ENCODE measurements around the gene ANKS1B.

ANKS1B gene

DNA sequence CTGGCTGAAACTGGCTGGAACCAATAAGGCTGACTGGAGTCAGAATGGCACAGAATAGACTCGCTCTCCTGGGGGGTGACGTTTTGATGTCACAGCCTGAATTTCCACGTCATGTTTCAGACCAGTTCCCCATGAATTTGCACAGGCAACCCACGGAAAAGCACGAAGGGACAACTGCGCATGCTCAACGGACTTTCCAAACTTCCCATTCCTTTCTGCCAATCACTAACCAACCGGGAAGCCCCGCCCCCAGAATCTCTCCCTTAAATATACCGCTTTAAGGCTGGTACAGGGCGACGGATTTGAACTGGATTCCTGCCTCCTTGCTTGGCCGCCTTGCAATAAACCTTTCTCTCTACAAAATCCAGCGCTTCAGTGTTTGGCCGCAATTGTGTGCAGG is 904.9 kb downstream of the ANKS1B start:
- POLR2A ChIA-PET = no interaction called here
- no peaks in the 10 kb centered on the region for H3K9me3 ChIP-seq (ENCODE audit: control insufficient read depth, insufficient read depth, low read depth, low read length)
- no peaks in the 10 kb centered on the region for H3K4me1 ChIP-seq (ENCODE audit: control insufficient read depth, insufficient read depth, low read length)
- no peaks in the 10 kb centered on the region for H3K36me3 ChIP-seq (ENCODE audit: control insufficient read depth in 2 of 2, insufficient read depth in 1 of 2, low read length in 2 of 2)
- H3K27ac ChIP-seq (ENCODE audit: extremely low read depth, low read depth, low read length) = no peak overlapping the region
- H3K4me3 ChIP-seq (ENCODE audit: low read depth, low read length) = no peak overlapping the region
- CTCF ChIA-PET = no interaction called here
- TF ChIP-seq, protein P1, sequence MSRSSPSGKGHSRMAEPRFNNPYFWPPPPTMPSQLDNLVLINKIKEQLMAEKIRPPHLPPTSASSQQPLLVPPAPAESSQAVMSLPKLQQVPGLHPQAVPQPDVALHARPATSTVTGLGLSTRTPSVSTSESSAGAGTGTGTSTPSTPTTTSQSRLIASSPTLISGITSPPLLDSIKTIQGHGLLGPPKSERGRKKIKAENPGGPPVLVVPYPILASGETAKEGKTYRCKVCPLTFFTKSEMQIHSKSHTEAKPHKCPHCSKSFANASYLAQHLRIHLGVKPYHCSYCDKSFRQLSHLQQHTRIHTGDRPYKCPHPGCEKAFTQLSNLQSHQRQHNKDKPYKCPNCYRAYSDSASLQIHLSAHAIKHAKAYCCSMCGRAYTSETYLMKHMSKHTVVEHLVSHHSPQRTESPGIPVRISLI (tag by site-specific recombination; IDR thresholded peaks at IDR 0.05) = no peak
- TF ChIP-seq ZNF114 (tag by site-specific recombination; IDR thresholded peaks at IDR 0.05) (no peak), ZNF561 (tag by site-specific recombination; IDR thresholded peaks at IDR 0.05; ENCODE audit: borderline replicate concordance) (no peak), ZNF837 (tag by site-specific recombination; IDR thresholded peaks at IDR 0.05) (no peak), ZNF146 (tag by site-specific recombination; IDR thresholded peaks at IDR 0.05) (no peak), ZNF292 (tag by site-specific recombination; IDR thresholded peaks at IDR 0.05; ENCODE audit: borderline replicate concordance, low read depth) (no peak), ZNF335 (tag by site-specific recombination; conservative IDR thresholded peaks at IDR 0.05) (no peak), ZNF521 (tag by site-specific recombination; IDR thresholded peaks at IDR 0.05) (no peak), ZNF501 (tag by site-specific recombination; IDR thresholded peaks at IDR 0.05) (no peak)
- TF ChIP-seq, protein P2, sequence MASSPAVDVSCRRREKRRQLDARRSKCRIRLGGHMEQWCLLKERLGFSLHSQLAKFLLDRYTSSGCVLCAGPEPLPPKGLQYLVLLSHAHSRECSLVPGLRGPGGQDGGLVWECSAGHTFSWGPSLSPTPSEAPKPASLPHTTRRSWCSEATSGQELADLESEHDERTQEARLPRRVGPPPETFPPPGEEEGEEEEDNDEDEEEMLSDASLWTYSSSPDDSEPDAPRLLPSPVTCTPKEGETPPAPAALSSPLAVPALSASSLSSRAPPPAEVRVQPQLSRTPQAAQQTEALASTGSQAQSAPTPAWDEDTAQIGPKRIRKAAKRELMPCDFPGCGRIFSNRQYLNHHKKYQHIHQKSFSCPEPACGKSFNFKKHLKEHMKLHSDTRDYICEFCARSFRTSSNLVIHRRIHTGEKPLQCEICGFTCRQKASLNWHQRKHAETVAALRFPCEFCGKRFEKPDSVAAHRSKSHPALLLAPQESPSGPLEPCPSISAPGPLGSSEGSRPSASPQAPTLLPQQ (tag by site-specific recombination; IDR thresholded peaks at IDR 0.05) = no peak
- TF ChIP-seq, protein P3, sequence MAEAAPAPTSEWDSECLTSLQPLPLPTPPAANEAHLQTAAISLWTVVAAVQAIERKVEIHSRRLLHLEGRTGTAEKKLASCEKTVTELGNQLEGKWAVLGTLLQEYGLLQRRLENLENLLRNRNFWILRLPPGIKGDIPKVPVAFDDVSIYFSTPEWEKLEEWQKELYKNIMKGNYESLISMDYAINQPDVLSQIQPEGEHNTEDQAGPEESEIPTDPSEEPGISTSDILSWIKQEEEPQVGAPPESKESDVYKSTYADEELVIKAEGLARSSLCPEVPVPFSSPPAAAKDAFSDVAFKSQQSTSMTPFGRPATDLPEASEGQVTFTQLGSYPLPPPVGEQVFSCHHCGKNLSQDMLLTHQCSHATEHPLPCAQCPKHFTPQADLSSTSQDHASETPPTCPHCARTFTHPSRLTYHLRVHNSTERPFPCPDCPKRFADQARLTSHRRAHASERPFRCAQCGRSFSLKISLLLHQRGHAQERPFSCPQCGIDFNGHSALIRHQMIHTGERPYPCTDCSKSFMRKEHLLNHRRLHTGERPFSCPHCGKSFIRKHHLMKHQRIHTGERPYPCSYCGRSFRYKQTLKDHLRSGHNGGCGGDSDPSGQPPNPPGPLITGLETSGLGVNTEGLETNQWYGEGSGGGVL (tag by site-specific recombination; IDR thresholded peaks at IDR 0.05) = no peak

DNA sequence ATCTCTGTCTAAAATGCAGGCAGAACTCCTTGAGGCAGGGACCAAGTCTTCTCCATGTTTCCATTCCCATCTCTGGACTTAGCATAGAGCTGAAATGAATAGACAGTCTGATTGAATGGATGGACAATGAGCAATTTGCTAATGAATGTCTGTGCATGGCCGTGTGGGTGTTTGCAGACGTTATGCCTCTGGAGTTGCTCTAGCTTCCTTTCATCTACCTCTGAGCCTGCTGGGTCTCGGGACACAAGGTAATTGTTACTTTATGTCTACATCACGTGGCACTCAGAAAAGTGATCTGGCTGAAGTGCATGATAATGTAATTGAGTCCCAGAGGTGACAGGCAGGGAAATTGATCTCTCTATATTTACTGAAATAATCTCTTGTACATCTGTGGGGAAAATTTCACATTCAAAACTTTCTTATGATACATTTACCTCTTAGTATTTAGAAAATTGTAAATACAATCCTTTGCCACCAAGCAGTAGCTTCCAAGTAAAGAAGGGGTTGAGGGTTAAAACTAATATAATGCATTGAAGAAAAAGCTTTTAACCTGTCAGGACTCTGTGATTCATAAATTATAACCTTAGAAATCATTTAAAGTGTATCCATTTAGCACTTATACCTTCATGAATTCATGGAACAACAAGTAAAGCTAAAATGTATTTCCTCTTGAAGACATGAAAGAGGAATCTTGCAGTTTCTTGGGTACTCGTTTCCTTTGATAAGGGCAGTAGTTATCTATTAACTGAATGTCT is 915.6 kb downstream of the ANKS1B start:
- CTCF ChIA-PET = interaction anchor here (3.6 kb wide), 1 partner anchor 25 kb away, joined by 16 read pairs; no protein-coding TSS in a partner anchor
- Histone ChIP-seq H3K4me3 (ENCODE audit: low read depth, low read length) (no peak overlapping the region), H3K27ac (ENCODE audit: extremely low read depth, low read depth, low read length) (no peak overlapping the region), H3K9me3 (ENCODE audit: control insufficient read depth, insufficient read depth, low read depth, low read length) (no peaks in the 10 kb centered on the region), H3K36me3 (ENCODE audit: control insufficient read depth in 2 of 2, insufficient read depth in 1 of 2, low read length in 2 of 2) (no peaks in the 10 kb centered on the region), H3K4me1 (ENCODE audit: control insufficient read depth, insufficient read depth, low read length) (no peaks in the 10 kb centered on the region)
- TF ChIP-seq, protein P4, sequence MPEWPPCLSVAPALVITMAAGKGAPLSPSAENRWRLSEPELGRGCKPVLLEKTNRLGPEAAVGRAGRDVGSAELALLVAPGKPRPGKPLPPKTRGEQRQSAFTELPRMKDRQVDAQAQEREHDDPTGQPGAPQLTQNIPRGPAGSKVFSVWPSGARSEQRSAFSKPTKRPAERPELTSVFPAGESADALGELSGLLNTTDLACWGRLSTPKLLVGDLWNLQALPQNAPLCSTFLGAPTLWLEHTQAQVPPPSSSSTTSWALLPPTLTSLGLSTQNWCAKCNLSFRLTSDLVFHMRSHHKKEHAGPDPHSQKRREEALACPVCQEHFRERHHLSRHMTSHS (tag by site-specific recombination; IDR thresholded peaks at IDR 0.05) = no peak
- TF ChIP-seq MYNN (tag by site-specific recombination; IDR thresholded peaks at IDR 0.05; ENCODE audit: borderline replicate concordance) = no peak
- POLR2A ChIA-PET = no interaction called here

DNA sequence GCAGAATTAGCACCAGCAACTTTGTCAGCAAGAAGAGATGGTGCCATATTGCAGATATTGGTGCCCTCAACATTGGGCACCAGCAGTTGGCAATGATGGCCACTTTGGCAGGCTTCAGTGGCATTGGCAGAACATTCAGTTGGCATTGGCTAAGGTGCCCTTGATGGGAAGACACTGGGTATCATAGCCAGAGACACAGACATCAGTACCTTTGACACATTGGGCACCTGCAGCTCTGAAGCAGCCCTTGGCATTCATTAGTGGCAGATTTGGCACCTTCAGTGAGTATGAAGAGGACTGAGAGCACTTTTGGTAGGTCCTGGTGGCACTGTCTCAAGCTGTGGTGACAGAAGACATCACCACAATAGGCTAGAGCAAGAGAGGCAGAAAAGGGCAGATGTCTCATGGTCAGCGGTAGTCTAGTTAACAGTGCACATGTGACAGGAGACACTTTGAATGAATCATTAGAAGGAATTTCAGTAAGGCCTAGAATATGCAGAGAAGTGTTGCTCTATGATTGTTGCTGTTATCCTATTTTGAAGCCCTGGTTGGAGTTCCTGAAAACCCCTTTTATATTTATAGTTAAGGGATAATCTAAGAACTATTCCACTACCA is 917.5 kb downstream of the ANKS1B start:
- no peaks in the 10 kb centered on the region for H3K9me3 ChIP-seq (ENCODE audit: control insufficient read depth, insufficient read depth, low read depth, low read length)
- no peaks in the 10 kb centered on the region for H3K36me3 ChIP-seq (ENCODE audit: control insufficient read depth in 2 of 2, insufficient read depth in 1 of 2, low read length in 2 of 2)
- ChIA-PET POLR2A (no interaction called here), CTCF (interaction anchor here (1.4 kb wide), 1 partner anchor 24 kb away, joined by 5 read pairs; no protein-coding TSS in a partner anchor)
- no peak overlapping the region for H3K27ac ChIP-seq (ENCODE audit: extremely low read depth, low read depth, low read length)
- no peak overlapping the region for H3K4me3 ChIP-seq (ENCODE audit: low read depth, low read length)
- no peaks in the 10 kb centered on the region for H3K4me1 ChIP-seq (ENCODE audit: control insufficient read depth, insufficient read depth, low read length)
- TF ChIP-seq, protein P5, sequence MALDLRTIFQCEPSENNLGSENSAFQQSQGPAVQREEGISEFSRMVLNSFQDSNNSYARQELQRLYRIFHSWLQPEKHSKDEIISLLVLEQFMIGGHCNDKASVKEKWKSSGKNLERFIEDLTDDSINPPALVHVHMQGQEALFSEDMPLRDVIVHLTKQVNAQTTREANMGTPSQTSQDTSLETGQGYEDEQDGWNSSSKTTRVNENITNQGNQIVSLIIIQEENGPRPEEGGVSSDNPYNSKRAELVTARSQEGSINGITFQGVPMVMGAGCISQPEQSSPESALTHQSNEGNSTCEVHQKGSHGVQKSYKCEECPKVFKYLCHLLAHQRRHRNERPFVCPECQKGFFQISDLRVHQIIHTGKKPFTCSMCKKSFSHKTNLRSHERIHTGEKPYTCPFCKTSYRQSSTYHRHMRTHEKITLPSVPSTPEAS (tag by site-specific recombination; IDR thresholded peaks at IDR 0.05) = no peak
- TF ChIP-seq ZNF112 (tag by site-specific recombination; IDR thresholded peaks at IDR 0.05) (no peak), ZNF221 (tag by site-specific recombination; IDR thresholded peaks at IDR 0.05; ENCODE audit: borderline replicate concordance) (no peak), ZNF155 (tag by site-specific recombination; IDR thresholded peaks at IDR 0.05) (no peak), SP2 (tag by site-specific recombination; IDR thresholded peaks at IDR 0.05) (no peak), ZNF596 (tag by site-specific recombination; IDR thresholded peaks at IDR 0.05) (no peak), ZNF777 (tag by site-specific recombination; IDR thresholded peaks at IDR 0.05; ENCODE audit: borderline replicate concordance) (no peak), ZNF174 (tag by site-specific recombination; IDR thresholded peaks at IDR 0.05) (no peak), ZNF624 (tag by site-specific recombination; IDR thresholded peaks at IDR 0.05) (no peak)
- TF ChIP-seq, protein P2 (tag by site-specific recombination; IDR thresholded peaks at IDR 0.05) = no peak

Data from HEK293 (cell line).